Coronary artery (tissue), 2 donors: Measurements from ENCODE around the gene PAQR3.

Source experiments
- DNase-seq: peaks from one replicate; pipeline ENCODE4 v3.0.0-alpha.2; 2017; ENCODE audit warnings: low spot score
- H3K27ac ChIP-seq, 2 donors: fragments of 200-600 bp; sonication (generic); one replicate each; pipeline ENCODE4 v1.5.1; 2016 to 2019
- H3K4me3 ChIP-seq: fragments of 200-600 bp; sonication (generic); 2 replicates; pipeline ENCODE4 v1.5.1; 2016; ENCODE audit warnings: mild to moderate bottlenecking, moderate library complexity
- TF ChIP-seq, protein P1 (sequence below): fragments of 200-600 bp; sonication (generic); IDR thresholded peaks from one replicate; pipeline ENCODE4 v1.5.1; 2019; ENCODE audit warnings: antibody characterized with exemption

The PAQR3 gene

DNA sequence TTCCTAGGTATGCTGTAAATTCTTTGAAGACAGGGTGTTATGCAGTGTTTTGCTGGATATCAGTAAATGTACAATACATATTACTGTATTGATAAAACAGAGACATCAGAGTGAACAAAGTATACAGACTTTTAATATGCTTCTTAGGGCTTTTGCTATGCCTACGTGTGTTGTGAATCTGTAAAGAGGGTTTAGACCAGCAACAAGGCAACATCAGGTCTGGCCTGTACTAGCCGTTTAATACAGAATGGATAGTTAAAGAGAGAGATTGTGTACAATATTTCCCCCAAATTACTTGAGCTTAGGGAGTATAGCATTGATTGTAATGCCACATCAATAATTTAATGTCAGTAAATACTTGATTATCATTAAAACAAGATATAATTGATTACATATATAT, 75.2 kb downstream of the PAQR3 start:
- H3K27ac ChIP-seq = peak overlapping the region in 1 of 2 donors; percentile 5
- no peak for DNase-seq
- H3K4me3 ChIP-seq = no peak overlapping the region
- TF ChIP-seq, protein P1, sequence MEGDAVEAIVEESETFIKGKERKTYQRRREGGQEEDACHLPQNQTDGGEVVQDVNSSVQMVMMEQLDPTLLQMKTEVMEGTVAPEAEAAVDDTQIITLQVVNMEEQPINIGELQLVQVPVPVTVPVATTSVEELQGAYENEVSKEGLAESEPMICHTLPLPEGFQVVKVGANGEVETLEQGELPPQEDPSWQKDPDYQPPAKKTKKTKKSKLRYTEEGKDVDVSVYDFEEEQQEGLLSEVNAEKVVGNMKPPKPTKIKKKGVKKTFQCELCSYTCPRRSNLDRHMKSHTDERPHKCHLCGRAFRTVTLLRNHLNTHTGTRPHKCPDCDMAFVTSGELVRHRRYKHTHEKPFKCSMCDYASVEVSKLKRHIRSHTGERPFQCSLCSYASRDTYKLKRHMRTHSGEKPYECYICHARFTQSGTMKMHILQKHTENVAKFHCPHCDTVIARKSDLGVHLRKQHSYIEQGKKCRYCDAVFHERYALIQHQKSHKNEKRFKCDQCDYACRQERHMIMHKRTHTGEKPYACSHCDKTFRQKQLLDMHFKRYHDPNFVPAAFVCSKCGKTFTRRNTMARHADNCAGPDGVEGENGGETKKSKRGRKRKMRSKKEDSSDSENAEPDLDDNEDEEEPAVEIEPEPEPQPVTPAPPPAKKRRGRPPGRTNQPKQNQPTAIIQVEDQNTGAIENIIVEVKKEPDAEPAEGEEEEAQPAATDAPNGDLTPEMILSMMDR = no peak

DNA sequence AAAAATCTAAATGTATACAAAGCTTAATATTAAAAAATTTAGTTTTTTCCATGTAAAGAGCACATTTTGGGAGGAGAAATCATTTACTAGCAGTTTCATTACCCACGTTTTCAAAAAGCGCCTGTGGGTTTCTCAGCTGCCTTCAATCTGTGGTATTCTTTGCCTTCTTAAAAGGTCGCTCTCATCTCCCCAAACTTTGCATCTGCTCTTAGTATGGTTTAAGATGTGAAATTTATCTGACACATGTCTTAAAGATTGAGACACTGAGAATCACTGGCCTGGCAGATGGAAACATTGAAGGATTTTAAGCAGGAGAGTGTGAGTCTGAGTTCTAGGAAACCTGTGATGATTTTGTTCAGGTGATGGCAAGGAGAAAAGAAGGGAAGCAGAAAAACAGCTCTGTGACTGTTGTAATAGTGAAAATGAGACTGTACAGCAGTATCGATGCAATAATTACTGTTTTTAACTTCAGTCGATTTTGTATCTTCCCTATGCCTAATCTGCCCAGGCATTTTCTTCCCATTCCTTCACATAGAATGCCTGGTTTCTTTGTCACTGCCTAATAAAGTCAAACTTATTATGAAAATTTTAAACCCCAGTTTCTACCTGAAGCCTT, 75.9 kb downstream of the PAQR3 start:
- Histone ChIP-seq H3K27ac (no peak overlapping the region), H3K4me3 (no peak overlapping the region)
- DNase-seq = no peak
- TF ChIP-seq, protein P1 = no peak

DNA sequence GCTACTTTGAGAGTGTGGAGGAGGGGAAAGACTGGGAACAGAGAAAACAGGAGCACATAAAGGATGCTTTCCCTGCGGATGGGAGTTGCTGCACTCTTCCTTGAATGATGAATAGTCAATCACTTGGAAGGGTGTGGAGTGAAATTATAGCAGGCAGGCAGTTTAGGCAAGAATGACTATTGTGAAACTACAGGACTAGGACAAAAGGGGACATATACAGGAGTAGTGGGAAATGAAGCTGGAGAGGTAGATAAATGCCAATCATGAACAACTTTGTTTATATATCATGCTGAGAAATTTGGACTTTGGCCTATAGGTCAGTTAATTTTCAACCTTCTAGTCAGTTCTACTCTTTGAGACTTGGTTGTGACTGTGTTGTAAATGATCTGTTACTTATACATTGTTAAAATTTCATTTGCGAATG, 76.9 kb downstream of the PAQR3 start:
- TF ChIP-seq, protein P1 = no peak
- no peak overlapping the region for H3K27ac ChIP-seq
- H3K4me3 ChIP-seq = no peak overlapping the region
- DNase-seq = no peak
